ENCODE measurements around the gene USP16. TPM values are rescaled to one million over a fixed set of nuclear protein-coding genes. Genes with fewer than 3 reads are reported as not detected.

Gene USP16
- total RNA-seq, 1 donor from 2014 or later, result 35.9 TPM

- no peak for DNase-seq (ENCODE audit: low spot score)
Observed at GRCh38 chr21:29033301-29033700, 8.8 kb downstream of the USP16 start.

DNA sequence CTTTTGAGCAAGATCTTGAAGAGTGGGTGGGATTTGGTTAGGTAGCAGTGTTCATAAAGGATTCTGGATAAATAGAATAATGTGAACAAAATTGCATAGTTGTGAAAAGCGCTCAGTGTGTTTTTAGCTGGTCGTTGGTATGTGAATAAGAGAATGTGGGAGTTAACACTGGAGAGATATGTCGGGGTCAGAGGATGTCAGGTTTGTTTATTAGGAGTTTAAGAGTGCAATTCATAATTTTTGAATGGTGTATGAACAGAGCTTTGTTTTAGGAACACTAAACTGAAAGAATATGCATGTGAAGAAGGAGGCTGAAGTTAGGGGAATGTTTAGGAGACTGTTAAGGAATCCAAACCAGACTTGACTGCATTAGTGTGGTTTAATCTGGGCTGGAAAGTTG is 9.4 kb downstream of the USP16 start:
- no peak for DNase-seq (ENCODE audit: low spot score)

DNA sequence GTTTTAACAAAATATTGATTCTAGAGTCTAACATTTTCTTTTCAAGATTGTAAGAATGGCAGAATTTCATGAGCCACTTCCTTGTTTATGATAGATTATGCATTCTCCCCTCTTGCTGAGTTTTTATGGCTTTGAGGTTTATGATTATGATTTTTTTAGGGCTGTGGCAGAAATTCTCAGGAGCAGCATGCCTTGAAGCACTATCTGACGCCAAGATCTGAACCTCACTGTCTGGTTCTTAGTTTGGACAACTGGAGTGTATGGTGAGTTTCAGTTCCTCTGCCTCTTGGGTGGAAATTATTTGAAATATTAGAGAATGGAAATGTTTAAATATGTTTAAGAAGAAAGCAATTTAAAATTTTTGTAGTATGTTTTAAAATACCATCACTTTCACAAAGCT is 10.2 kb downstream of the USP16 start:
- no peak for DNase-seq (ENCODE audit: low spot score)

GRCh38 chr21:29052224-29052623 is 27.8 kb downstream of the USP16 start:
- no peak for DNase-seq (ENCODE audit: low spot score)

DNA sequence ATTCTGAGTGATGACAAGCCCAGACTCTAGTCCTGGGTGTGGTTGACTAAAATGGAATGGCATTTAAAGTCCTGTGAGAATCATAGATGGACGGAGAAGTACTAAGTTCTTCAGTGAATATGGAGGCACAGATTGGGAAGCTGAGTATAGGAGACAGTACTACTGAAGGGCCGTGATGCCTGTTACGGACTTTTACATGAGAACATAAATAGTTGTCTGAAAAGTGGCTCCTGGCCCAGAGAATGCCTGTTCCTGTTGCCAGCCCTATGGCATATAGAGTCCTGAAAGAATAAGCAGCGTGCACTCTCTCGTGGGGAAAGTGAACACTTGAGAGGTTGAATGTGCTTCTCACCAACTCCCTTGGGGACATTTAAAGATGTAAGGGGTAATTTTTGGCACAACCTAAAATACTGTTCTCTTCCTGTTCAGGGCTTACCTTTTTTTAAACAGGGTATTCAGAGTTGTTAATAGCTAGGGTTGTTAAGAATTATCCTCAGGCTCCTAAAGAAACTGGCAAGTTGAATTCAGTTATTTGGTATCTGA is 28.6 kb downstream of the USP16 start:
- DNase-seq (ENCODE audit: low spot score), result no peak

- DNase-seq (ENCODE audit: low spot score), result no peak
Observed at GRCh38 chr21:29053656-29054055, 29.2 kb downstream of the USP16 start.

DNA sequence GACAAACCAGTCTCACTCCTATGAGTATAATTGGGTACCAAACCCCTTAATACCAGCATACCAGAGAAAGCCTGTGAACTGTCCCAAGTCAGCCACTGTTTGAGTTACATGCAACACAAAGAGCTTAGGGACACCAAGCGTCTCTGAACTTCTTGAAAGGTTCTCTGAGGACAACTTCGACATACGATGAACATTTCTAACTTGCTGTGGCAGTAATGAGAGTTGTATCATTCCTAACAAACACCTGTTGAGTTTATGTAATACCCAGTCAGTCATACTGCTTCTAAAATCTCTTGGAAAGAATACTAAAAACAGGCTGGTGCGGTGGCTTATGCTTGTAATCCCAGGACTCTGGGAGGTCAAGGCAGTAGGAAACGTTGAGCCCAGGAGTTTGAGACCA is 30.6 kb downstream of the USP16 start:
- DNase-seq (ENCODE audit: low spot score), result no peak

GRCh38 chr21:29056005-29056404 is 31.5 kb downstream of the USP16 start:
- no peak for DNase-seq (ENCODE audit: low spot score)

GRCh38 chr21:29056538-29057050 is 32.1 kb downstream of the USP16 start:
- DNase-seq (ENCODE audit: low spot score), result no peak

DNA sequence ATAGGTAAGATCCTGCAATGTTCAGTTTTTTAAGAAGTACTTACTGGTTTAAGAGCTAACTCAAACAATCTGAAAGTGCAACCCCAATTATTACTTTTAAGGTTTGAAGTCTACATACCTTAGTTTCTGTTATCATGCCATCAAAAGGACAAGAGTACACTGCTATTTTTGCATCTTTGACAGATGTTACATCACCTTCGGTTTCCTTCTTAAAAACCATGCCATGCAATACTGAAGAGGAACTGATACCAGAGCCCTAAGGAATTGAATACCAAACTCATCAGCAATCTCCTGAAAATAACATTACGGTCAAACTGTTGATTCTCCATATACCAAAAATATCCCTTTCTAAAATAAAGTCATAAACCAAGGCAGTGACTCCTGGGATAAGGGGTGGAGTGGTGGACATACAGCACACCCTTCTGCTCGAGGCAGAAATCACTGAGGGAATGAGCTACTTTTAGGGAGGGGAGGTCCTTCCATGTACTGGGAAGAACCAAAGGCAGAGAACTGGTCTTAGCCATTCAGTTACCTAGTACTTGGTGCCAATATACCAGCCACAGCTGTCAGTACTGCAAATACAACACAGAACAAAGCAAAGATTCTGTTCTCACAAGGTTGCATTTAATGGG is 40.5 kb downstream of the USP16 start:
- no peak for DNase-seq (ENCODE audit: low spot score)

DNA sequence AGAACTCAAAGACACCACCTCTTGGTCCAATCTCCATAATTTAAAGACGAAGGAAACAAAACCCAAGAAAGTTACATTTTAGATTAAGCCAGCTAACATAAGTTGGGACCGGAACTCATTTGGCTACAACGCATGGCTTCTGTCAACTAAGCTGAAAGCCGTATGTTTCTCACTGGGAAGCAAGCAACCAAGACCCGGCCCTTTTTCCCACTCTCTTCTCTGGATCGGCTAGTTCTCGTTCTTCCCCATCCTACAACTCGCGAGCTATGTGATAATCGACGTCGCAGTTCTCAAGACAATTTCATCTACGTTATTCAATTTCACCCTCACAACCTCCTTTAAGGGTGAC is 48.4 kb downstream of the USP16 start:
- no peak for DNase-seq (ENCODE audit: low spot score)

DNA sequence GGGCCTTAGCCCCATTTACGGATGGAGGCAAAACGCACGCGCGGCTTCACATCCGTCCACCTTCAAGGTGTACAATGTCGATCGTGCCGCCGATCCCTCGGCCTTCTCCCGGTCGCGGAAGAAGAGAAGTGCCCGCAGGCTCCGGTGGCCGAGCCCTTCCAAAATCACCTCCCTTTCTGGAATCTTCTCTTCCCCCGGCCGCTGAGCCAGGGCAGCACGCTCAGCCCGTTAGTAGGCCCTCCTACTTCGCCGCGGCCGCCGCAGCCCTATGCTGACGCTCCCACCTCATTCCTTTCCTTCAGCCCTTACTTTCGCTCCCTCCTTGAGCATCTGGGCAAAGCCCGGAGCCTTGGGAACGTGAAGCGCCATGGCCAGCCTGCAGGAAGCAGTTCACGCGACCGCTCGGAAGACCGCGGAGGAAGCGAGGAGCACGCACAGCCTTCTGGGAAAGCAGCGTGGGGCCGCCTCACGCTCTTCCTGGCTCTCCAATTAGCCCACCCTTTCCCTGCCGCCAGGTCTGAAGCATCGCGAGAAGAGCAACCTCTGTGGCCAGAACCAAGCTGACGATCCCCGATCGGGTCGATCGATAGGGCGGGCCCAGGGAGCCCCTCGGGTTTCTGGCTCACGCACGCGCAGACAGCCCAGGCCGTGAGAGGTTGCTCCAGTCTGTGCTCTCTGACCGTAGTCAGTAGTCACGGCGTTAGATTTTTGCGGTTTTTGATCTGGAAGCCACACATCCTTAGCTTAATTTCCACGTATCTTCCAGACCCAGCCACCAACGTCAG is 48.9 kb downstream of the USP16 start, which contains the start of gene CCT8:
Gene CCT8, minus strand, starts transcription at position 427 of the 785 bp plus-strand sequence. Its CDS starts 58 bp downstream, at position 369.
- DNase-seq (ENCODE audit: low spot score), result peak; percentile 100

DNA sequence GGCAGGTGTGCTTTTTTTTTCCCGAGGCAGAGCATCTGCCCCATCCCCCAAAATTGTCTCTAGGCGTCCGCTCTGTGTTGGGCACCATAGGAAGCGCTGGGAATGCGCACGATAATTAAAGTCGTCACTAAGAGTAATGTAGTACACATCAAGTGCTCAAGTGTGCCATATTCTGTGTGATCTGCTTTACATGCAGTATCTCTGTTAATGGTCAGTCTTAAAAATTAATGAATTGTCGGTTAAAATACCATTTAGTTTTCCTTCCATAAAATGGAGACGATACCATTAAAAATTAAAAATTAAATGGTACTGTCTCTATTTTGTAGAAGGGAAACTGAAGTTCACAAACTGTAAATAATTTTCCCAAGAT is 49.5 kb downstream of the USP16 start:
- no peak for DNase-seq (ENCODE audit: low spot score)

DNA sequence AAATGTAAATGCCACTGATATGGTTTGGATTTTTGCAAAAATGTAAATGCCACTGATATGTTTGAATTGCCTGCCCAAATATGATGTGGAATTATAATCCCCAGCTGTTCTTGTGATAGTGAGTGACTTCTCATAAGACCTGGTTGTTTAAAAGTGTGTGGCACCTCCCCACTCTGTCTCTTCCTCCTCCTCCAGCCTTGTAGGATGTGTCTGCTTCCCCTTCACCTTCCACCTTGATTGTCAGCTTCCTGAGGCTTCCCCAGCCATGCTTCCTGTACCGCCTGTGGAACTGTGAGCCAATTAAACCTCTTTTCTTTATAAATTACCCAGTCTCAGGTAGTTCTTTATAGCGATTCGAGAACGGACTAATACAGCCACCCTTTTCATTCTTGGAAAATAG is 50.3 kb downstream of the USP16 start:
- DNase-seq (ENCODE audit: low spot score), result no peak

DNA sequence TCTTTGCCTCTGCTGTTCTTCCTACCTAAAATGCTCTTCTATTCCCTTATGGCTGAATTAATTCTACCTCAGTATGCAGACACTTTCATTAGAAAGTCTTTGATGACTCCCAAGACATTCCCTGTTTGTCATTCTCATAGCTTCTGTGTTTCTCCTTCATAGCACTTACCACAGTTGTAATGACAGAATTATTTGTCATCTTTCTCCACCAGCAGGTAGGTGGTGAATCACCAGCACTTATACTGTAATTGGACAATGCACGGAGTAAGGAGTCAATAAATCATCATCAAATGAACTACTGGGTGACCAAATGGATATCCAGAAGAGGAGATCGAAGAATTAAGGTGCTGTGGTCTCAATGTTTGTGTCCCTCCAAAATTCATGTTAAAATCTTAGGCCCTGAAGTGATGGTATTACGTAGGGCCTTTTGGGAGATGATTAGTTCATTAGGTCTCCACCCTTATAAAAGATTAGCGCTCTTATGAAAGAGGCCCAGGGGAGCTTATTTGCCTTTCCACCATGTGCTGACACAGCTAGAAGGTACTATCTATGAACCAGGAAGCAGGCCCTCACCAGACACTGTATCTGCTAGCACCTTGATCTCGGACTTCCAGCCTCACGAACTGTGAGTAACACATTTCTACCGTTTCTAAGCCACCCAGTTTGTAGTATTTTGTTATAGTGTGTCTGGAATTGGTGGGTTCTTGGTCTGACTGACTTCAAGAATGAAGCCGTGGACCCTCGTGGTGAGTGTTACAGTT is 51.4 kb downstream of the USP16 start:
- DNase-seq (ENCODE audit: low spot score), result no peak

DNA sequence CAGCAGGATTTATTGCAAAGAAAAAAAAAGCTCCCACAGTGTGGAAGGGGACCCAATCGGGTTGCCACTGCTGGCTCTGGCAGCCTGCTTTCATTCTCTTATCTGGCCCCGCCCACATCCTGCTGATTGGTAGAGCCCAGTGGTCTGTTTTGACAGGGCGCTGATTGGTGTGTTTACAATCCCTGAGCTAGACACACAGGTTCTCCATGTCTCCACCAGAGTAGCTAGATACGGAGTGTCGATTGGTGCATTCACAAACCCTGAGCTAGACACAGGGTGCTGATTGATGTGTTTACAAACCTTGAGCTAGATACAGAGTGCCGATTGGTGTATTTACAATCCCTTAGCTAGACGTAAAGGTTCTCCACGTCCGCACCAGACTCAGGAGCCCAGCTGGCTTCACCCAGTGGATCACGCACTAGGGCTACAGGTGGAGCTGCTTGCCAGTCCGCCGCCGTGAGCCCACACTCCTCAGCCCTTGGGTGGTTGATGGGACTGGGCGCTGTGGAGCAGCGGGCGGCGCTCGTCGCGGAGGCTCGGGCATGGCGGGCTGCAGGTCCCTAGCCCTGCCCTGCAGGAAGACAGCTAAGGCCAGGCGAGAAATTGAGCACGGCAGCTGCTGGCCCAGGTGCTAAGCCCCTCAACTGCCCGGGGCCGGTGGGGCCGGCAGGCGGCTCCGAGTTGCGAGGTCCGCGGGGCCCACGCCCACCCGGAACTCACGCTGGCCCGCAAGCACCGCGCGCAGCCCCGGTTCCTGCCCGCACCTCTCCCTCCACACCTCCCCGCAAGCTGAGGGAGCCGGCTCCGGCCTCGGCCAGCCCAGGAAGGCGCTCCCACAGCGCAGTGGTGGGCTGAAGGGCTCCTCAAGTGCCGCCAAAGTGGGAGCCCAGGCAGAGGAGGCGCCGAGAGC is 52.5 kb downstream of the USP16 start:
- DNase-seq (ENCODE audit: low spot score), result peak; percentile 49

- peak; percentile 50 for DNase-seq (ENCODE audit: low spot score)
Observed at GRCh38 chr21:29077651-29078090, 53.2 kb downstream of the USP16 start.

- no peak for DNase-seq (ENCODE audit: low spot score)
Observed at GRCh38 chr21:29078869-29079767, 54.6 kb downstream of the USP16 start.

- DNase-seq (ENCODE audit: low spot score), result no peak
Observed at GRCh38 chr21:29080454-29080941, 56.0 kb downstream of the USP16 start.

All from umbilical cord (tissue), 2 donors.